ENCODE measurements around the gene IQCB1. TPM values are rescaled to one million over a fixed set of nuclear protein-coding genes. Genes with fewer than 3 reads are reported as not detected.
"Not testable (repeated sequence)": the region's sequence is repeated elsewhere in the genome, so short reads cannot be mapped to it uniquely, and the experiment has no call there.

IQCB1 gene
- total RNA-seq, 2 experiments from 2014 or later, result 35.0 to 39.3 TPM

DNA sequence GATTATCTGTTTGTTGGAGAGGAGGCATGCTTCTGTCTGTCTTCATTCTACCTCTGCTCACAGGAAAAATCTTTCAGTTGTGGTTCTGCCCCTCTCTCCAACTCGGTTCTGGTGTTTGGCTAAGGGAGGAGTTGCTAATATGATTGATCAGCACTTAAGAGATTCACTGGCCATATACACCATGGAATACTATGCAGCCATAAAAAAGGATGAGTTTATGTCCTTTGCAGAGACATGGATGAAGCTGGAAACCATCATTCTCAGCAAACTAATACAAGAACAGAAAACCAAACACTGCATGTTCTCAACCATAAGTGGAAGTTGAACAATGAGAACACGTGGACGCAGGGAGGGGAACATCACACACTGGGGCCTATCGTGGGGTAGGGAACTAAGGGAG lies 59.8 kb downstream of the IQCB1 start:
- H3K4me1 Mint-ChIP-seq, H3K9me3 Mint-ChIP-seq, H3K27me3 Mint-ChIP-seq, DNase-seq, H3K4me3 Mint-ChIP-seq, H3K27ac Mint-ChIP-seq: not testable (repeated sequence)
- H3K36me3 Mint-ChIP-seq, result peaks cover 63% of the 10 kb centered on the region

DNA sequence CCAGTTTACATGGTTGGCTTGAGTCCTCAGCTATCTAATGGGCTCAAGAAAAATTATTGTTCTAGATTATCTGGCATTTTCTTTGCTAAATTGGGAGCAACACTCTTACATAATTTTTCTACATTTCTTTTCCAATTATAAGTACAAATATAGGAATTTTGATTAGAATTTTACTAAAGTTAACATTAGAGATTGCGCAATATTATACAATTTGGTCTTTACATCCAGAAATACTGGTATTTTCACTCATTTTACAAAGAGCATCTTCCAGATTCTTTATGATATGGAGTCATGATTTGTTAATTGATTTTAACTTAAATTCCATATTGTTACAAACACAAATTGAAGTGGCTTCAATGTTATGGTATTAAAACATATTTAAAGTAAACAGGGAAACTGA lies 65.6 kb downstream of the IQCB1 start:
- Mint-ChIP-seq H3K4me3 (no peak overlapping the region), H3K9me3 (no peaks in the 10 kb centered on the region), H3K27ac (no peak overlapping the region), H3K4me1 (no peaks in the 10 kb centered on the region), H3K27me3 (no peaks in the 10 kb centered on the region), H3K36me3 (peaks cover 40% of the 10 kb centered on the region)
- DNase-seq, result no peak

DNA sequence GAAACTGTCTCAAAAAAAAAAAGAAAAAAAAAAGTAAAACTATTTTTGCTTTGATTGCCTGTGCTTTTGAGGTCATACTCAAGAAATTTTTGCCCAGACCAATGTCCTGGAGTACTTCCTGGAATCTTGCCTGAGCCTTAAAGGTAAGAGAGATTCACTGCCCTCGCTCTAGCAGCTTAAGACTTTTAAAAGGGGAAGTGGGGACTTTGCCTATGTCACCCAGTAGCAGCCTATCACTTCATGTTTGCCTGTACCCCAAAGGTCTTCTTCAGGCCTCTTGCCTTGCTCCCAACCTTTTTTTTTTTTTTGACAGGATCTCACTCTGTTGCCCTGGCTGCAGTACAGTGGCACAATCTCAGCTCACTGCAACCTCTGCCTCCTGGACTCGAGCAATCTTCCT lies 66.4 kb downstream of the IQCB1 start:
- H3K9me3 Mint-ChIP-seq, result no peaks in the 10 kb centered on the region
- H3K27ac Mint-ChIP-seq, result no peak overlapping the region
- no peak for DNase-seq
- no peak overlapping the region for H3K4me3 Mint-ChIP-seq
- H3K4me1 Mint-ChIP-seq, result no peaks in the 10 kb centered on the region
- H3K36me3 Mint-ChIP-seq, result peaks cover 32% of the 10 kb centered on the region
- no peaks in the 10 kb centered on the region for H3K27me3 Mint-ChIP-seq

DNA sequence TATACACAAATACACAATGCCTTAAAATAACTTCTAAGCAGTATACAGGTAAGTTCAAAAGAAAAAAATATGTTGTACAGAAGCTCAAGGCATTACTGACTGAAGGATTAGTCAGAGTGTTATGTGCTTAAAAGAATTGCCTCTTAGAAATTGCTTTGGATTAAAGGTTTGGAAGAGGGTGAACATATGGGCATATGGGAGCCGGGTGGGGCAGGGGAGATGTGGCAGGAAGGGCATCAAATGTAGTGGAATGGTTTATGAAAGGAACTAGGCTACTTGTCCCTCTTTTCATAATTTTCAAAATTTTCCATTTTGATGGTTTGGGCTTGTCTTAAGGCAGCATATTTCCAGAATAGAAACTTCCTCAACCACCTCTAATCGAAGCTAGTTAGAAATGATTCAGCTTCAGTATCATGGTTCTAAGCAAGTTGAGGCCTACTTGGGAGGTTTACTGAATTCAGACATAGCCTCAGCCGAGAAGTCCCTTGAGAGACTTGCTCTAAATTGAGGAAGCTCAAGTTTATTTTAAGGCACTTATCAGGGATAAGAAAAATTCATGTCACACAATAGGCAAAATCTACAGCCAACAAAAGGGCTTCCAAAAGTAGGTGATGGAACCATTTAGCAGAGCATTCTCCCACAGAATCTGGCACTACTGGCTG lies 75.2 kb downstream of the IQCB1 start:
- DNase-seq, result no peak
- Mint-ChIP-seq H3K27me3 (no peaks in the 10 kb centered on the region), H3K9me3 (no peaks in the 10 kb centered on the region), H3K27ac (no peak overlapping the region), H3K36me3 (no peaks in the 10 kb centered on the region), H3K4me1 (no peaks in the 10 kb centered on the region), H3K4me3 (no peak overlapping the region)

DNA sequence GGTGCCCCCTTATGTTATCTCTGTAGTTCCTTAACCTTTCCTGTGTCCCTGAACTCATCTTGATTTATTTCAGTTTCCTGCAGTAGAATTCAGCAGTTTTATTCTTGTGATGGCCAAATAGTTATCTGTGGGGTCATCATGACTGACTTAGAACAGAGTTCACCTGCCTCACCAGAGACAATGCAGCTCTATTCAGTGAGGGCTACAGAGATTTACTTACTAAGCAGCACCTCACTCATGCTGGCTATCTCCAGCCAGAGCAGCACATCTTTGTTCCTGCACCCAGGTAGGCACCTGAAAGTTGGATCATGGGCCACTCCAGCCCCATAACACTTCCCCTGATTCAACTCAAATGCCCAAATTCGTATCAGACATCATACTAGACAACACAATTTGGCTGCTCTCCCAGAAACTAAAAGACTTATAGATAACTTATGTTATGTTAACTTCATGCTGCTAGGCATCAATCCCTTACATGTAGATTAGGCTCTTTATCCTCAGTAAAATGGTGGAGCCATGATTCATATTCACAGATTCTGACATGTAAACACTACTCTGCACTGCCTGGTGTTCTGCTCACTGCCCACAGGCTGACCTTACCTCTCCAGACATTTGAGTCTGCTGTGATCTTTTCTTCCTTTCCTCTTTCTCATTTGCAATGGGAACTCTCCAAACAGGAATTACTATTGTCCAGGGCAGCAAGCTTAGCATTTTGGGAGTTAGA lies 76.0 kb downstream of the IQCB1 start:
- H3K27ac Mint-ChIP-seq, result no peak overlapping the region
- no peaks in the 10 kb centered on the region for H3K27me3 Mint-ChIP-seq
- no peak overlapping the region for H3K4me3 Mint-ChIP-seq
- H3K4me1 Mint-ChIP-seq, result no peaks in the 10 kb centered on the region
- no peak for DNase-seq
- no peaks in the 10 kb centered on the region for H3K36me3 Mint-ChIP-seq
- no peaks in the 10 kb centered on the region for H3K9me3 Mint-ChIP-seq

DNA sequence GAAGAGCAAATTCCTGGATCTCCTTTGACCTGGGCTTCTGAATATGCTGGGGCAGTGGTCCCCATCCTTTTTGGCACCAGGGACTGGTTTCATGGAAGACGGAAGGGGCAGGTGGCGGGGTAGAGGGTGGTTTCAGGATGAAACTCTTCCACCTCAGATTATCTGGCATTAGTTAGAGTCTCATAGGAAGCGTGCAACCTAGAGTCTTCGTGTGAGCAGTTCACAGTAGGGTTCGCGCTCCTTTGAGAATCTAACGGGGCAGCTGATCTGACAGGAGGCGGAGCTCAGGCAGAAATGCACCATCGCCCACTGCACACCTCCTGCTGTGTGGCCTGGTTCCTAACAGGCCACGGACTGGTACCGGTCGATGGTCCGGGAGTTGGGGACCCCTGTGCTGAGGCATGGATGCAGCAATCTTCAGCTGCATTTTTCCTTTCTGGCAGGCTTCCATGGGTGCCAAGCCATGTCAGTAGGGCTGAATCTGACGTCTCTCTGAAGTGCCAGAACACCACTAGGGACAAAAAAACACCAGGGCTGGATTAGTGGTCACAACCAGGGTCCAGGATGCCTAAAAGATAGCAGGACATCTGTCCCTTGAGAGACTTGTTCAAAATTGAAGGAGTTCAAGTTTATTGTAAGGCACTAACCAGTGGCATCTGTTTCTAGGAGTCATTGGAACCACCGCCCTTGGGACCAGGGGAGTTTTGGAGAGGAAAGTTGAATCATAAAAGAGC lies 76.9 kb downstream of the IQCB1 start:
- no peak overlapping the region for H3K27ac Mint-ChIP-seq
- no peaks in the 10 kb centered on the region for H3K36me3 Mint-ChIP-seq
- no peaks in the 10 kb centered on the region for H3K4me1 Mint-ChIP-seq
- H3K27me3 Mint-ChIP-seq, result peaks cover under 1% of the 10 kb centered on the region
- no peak for DNase-seq
- no peaks in the 10 kb centered on the region for H3K9me3 Mint-ChIP-seq
- H3K4me3 Mint-ChIP-seq, result no peak overlapping the region

DNA sequence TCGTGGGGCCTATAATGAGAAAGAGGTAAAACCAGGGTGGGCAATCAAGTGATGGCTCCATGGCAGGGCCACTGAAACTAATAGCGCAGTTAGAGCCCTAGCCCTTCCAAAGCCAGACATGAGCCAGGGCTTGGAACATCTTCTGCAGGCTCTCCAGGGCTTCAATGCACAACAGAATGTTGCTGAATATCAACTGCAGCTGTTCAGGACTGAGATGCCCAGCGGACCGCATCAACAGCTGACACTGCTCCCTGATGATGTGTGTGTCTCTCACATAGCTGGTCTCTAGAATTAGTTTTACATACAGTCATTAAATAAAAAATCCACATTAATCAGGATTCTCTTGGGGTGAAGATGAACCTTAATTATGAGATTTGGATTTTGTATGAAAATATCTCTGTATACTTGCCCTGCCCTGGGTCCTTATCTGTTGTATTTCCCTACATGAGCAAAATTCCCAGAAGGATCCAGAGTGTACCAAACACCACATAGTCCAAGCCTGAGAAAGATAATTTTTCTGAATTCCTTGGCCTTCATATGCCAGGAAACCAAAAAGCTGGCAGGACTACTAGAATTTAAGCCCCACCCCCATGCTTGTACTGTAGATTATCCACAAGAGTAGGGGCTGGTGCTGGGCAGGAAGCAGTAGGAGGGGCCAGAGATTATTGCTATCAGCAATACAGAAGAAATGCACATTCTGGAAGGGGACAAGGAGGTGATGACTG lies 77.6 kb downstream of the IQCB1 start:
- Mint-ChIP-seq H3K27ac (no peak overlapping the region), H3K27me3 (peaks cover 6% of the 10 kb centered on the region), H3K9me3 (no peaks in the 10 kb centered on the region), H3K4me3 (no peak overlapping the region), H3K4me1 (no peaks in the 10 kb centered on the region), H3K36me3 (no peaks in the 10 kb centered on the region)
- DNase-seq, result no peak

DNA sequence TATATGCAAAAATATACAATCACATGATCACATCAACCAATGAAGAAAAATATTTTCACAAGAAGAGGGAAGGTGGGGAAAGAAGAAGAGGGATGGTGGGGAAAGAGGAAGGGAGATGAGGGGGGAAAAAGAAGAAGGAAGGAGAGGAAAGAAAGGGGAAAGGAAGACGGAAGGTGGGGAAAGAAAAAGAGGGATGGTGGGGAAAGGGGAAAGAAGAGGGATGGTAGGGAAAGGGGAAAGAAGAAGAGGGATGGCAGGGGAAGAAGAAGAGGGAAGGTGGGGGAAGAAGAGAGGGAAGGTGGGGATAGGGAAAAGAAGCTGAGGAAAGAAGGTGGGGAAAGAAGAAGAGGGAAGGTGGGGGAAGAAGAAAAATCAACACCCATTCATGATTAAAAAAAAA lies 82.1 kb downstream of the IQCB1 start:
- Mint-ChIP-seq H3K27me3 (peaks cover 6% of the 10 kb centered on the region), H3K27ac (no peak overlapping the region), H3K4me3 (no peak overlapping the region), H3K4me1 (peaks cover 7% of the 10 kb centered on the region), H3K9me3 (no peaks in the 10 kb centered on the region), H3K36me3 (no peaks in the 10 kb centered on the region)
- no peak for DNase-seq

DNA sequence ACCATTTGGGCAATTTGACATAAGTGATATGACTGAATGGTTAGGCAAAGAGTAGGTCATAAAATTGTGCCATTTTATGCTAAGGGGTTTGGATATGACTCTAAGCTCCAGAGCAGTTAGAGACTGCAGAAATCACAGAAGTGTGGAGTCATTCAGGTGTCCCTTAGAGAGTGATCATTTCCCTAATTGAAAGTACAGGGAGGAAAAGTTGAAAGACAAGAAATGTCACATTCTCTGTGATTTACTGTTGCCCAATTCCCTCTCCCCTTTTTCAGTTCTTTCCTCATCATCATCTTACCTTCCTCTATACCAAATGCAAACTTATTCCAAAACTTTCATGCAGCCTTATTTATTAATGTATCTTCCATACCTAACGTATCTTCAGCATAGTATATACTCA lies 82.6 kb downstream of the IQCB1 start:
- Mint-ChIP-seq H3K4me3 (no peak overlapping the region), H3K27ac (no peak overlapping the region), H3K36me3 (no peaks in the 10 kb centered on the region), H3K9me3 (no peaks in the 10 kb centered on the region), H3K4me1 (peaks cover 9% of the 10 kb centered on the region), H3K27me3 (peaks cover 6% of the 10 kb centered on the region)
- no peak for DNase-seq

DNA sequence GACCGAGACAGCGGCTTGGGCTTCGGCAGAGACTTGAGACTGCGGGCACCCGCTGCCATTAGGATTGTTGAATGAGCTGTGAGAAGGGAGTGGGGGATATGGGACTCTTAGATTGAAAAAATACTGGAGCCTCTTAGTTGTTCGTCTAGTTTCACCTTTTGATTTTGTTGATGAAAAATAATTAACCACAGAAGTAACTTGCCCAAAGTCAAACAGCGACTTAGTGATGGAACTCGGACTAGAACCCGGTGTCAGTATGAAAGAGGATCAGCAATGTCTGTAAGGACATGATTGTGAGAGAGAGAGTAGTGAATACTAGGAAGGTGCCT lies 84.8 kb downstream of the IQCB1 start:
- no peaks in the 10 kb centered on the region for H3K36me3 Mint-ChIP-seq
- no peaks in the 10 kb centered on the region for H3K9me3 Mint-ChIP-seq
- DNase-seq, result no peak
- no peak overlapping the region for H3K27ac Mint-ChIP-seq
- peaks cover 6% of the 10 kb centered on the region for H3K27me3 Mint-ChIP-seq
- no peak overlapping the region for H3K4me3 Mint-ChIP-seq
- peaks cover 9% of the 10 kb centered on the region for H3K4me1 Mint-ChIP-seq

DNA sequence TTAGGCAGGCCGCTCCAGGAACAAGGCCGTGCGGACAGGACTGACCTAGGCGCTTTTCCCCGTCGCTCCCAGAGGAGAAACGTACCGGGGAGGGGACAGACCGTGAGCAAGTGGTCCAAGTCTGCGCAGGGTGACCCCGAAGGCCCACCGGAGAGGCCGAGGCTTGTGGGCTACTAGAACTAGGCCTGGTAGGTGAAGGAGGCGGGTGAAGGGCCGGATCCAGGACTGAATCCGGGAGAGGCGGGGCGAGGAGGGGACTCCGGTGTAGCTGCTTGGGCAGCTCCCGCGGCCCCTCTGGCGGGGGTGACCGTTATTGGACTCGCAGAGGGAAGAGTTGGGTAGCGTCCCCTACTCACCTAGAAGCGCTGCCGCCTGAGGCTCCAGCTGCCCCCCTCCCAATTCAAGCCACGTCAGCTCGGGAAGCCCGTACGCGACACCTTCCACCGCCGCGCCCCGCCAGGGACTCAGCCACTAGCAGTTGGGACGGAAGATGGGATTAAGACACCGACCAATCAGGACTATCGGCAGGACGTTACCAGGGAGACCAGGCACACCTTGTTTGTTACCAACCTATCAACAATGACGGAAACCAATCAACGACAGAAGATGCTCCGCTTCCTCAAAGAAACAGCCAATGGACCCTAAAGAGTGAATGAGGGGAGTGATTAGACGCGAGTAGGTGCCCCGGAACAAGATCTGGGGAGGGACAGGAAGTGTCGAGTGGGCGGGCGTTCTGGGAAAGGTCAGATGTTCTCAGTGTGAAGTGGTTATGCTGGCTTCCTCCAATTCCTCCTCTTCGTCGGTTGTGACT lies 85.4 kb downstream of the IQCB1 start, which contains the start of gene GOLGB1:
TSS of gene GOLGB1 (minus strand) at position 466 of the 811 bp plus-strand sequence. CDS start 18,770 bp downstream, outside the sequence.
- Mint-ChIP-seq H3K4me3 (no peak within 1 kb of the TSS), H3K27ac (no peak within 1 kb of the TSS), H3K36me3 (no peaks in the 10 kb centered on the region), H3K4me1 (peaks cover 14% of the 10 kb centered on the region), H3K27me3 (peaks cover 6% of the 10 kb centered on the region), H3K9me3 (no peaks in the 10 kb centered on the region)
- peak; percentile 89 for DNase-seq

DNA sequence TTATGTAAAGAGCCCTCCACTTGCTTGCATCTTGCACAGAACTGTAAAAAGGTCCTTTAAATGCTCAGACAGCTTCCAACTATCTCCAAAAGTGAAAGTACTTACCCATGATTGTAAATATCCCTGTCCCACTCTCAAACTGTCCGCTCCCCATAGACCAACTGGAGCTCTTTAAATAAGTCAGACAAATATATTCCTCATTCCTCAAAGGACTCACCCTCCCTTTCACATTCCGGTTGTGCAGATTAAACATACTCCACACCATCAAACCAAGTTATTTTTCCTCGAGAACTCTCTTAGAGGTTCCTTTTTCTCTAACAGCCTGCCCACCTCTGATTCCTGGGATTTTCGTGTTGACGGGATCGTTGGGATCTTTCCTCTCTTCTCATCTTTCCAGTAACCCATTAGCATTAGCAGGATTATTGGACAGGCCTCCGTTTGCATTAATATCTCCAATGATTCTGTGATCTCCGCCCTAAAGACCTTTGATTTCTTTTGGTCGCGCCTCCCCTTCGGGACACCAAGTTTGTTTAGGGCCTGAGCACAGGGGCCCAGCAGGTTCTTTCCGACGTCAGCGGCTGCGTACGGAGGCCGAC lies 86.1 kb downstream of the IQCB1 start:
- Mint-ChIP-seq H3K27ac (no peak overlapping the region), H3K9me3 (no peaks in the 10 kb centered on the region), H3K27me3 (peaks cover 6% of the 10 kb centered on the region), H3K4me3 (no peak overlapping the region), H3K4me1 (peaks cover 14% of the 10 kb centered on the region), H3K36me3 (no peaks in the 10 kb centered on the region)
- peak; percentile 46 for DNase-seq

DNA sequence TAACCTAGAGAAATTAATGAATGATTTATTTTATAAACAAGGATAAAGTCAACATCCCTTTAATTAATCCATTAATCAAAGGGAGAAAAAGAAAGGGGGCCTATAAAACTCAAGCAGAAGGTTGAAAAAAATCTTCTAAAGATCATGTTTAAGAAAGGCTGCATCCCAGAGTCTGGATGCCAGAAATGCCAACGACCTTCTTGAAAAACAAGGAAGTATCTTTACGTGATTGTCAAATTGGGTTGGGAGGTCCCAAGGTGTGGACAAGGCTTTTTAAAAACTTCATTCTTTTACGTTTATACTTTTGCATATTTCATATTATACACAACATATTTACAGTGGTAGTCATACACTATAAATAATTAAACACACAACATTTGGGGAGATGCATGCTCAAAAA lies 86.9 kb downstream of the IQCB1 start:
- Mint-ChIP-seq H3K27me3 (peaks cover 6% of the 10 kb centered on the region), H3K4me1 (peaks cover 14% of the 10 kb centered on the region), H3K9me3 (no peaks in the 10 kb centered on the region), H3K36me3 (peaks cover 4% of the 10 kb centered on the region), H3K4me3 (no peak overlapping the region), H3K27ac (no peak overlapping the region)
- DNase-seq, result no peak

DNA sequence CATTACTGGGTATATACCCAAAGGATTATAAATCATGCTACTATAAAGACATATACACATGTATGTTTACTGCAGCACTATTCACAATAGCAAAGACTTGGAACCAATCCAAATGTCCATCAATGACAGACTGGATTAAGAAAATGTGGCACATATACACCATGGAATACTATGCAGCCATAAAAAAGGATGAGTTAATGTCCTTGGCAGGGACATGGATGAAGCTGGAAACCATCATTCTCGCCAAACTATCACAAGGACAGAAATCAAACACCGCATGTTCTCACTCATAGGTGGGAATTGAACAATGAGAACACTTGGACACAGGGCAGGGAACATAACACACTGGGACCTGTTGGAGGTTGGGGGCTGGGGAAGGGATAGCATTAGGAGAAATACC lies 91.8 kb downstream of the IQCB1 start:
- H3K9me3 Mint-ChIP-seq, DNase-seq, H3K27ac Mint-ChIP-seq, H3K27me3 Mint-ChIP-seq, H3K4me3 Mint-ChIP-seq: not testable (repeated sequence)
- Mint-ChIP-seq H3K36me3 (peaks cover 20% of the 10 kb centered on the region), H3K4me1 (peaks cover 18% of the 10 kb centered on the region)
